Non-pigmented ciliary epithelial cell (primary cell): ENCODE measurements around the gene FLNC.
A peak's percentile ranks its signal among the peaks of the same experiment; 100 is the strongest.

Source experiments
- DNase-seq: peaks from one replicate; pipeline ENCODE4 v3.0.0-alpha.2; 2010; ENCODE audit warnings: low read depth

Gene FLNC

DNA sequence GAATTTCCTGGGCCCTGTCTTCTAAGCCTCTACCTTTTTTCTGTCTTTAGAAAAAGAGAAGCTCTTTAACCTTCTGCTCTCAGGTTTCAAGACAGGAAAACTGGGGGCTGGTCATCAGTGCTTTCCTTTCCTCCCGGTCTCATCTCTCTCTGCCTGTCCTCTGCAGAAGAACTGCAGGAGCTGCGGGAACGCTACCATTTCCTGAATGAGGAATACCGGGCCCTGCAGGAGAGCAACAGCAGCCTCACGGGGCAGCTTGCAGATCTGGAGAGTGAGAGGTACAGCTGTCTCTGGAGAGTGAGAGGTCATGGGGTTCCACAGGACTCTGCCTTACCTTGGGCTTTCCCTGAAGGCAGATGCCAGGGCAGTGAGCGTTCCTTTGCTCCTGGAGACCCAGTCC, 25.7 kb upstream of the FLNC start:
- no peak for DNase-seq

DNA sequence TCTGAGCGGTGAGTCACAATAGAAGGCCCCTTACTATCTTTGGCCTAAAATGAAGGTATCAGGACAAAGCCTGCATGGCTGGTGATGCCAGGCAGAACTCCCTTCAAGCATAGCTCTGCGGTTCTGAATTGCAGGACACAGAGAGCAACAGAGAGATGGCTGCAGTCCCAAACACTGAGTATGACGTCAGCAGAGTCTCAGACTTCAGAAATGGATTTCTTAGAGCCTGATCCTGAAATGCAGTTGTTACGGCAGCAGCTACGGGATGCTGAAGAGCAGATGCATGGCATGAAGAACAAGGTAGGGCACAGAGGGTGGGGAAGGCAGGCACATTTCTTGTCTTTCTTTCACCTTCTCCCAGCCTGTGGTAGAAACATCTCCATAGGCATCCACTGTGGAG, 25.0 kb upstream of the FLNC start:
- no peak for DNase-seq

DNA sequence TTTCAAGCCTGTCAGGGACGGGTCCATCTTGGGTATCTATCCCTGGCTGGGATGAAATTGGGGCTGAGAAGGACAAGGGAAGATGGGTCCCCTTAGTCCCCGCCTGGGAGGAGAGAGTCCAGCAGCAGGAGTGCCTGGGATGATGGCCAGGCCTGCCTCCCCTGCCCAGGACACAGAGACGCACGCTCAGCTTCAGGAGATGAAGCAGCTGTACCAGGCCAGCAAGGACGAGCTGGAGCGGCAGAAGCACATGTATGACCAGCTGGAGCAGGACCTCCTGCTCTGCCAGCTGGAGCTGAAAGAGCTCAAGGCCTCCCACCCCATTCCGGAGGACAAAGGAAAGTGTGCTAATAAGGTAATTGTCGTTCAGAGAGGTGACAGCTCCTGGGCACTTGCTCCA, 23.0 kb upstream of the FLNC start:
- DNase-seq: no peak

- DNase-seq: no peak
These were observed 20.8 kb upstream of the FLNC start for GRCh38 chr7:128809363-128809762.

GRCh38 chr7:128810473-128810872, 19.7 kb upstream of the FLNC start:
- DNase-seq: no peak

- DNase-seq: no peak
These were observed 19.2 kb upstream of the FLNC start for GRCh38 chr7:128810997-128811396.

- DNase-seq: no peak
These were observed 18.4 kb upstream of the FLNC start for GRCh38 chr7:128811631-128812430.

DNA sequence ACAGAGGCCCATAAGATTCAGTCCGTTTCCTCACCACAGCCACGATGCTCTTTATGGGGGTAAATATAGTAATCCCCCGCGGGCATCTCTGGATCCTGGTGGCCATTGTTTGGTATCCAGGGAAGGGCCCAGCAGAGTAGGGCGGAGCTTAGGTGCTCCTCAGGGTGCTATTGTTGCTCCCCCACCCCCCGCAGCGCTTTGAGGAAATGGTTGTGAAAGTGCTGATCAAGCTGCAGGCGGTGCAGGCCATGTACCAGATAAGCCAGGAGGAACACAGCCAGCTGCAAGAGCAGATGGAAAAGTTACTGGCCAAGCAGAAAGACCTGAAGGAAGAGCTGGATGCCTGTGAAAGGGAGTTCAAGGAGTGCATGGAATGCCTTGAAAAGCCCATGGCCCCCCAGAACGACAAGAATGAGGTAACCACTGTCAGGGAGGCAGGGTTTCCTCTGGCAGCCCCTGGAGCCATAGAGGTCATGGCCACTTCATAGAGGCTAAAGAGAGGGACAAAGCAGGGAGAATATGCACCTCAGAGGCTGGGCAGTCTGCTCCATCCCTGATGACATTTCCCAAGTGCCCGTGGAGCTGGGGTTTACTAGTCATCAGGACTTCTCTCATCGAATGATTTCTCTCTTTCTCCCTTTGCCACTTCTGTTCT, 17.6 kb upstream of the FLNC start:
- no peak for DNase-seq

DNA sequence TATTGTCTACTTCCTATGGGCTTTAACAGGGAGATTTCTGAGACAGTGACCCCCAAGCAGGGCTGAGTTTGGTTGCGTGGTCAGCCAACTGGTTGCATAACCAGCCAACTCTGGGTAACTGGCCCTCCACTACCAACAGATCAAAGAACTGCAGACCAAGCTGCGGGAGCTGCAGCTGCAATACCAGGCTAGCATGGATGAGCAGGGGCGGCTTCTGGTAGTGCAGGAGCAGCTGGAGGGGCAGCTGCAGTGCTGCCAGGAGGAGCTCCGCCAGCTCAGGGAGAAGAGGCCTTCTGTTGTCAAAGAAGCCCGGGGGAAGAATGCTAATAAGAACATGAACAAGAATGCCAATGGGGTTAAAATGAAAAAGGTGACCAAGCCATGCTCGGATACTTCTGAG, 15.7 kb upstream of the FLNC start:
- DNase-seq: no peak

GRCh38 chr7:128815289-128815942, 14.8 kb upstream of the FLNC start:
- DNase-seq: no peak

DNA sequence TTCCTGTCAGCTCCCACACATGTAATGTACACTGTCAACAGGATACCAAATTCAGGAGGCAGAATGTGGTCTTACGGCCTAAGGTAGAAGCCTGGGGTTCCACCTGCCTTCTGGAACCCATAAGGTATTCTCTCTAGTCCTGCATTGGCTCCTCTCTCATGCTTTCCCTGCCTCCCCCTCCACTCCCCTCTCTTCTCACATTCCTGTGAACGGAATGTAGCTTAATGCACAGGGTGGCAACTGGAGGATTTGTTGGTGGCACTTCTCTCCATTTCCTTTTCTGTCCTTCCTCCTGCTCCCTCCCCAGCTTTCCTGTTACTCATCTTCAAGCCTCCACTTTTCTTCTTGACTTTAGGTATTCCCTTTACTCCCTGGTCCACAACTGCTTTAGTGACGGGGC, 11.5 kb upstream of the FLNC start:
- no peak for DNase-seq

GRCh38 chr7:128821724-128822123, 8.5 kb upstream of the FLNC start:
- no peak for DNase-seq

- no peak for DNase-seq
These were observed 3.7 kb upstream of the FLNC start for GRCh38 chr7:128826512-128826911.

DNA sequence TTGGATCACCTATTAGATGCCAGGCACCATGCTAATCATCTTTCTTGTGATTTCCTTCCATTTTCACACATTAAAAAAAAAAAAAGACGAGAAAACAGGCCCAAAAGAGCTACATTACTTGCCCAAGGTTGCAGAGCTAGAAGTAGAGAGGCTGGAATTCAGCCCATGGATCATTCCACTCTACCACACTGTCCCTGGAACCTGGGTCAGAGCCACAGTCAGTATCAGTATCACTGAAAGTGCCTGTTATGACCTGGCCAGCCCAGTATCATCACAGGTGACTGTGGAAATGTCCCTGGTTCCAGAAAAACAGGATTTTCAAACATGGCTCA, 3.3 kb upstream of the FLNC start:
- no peak for DNase-seq

DNA sequence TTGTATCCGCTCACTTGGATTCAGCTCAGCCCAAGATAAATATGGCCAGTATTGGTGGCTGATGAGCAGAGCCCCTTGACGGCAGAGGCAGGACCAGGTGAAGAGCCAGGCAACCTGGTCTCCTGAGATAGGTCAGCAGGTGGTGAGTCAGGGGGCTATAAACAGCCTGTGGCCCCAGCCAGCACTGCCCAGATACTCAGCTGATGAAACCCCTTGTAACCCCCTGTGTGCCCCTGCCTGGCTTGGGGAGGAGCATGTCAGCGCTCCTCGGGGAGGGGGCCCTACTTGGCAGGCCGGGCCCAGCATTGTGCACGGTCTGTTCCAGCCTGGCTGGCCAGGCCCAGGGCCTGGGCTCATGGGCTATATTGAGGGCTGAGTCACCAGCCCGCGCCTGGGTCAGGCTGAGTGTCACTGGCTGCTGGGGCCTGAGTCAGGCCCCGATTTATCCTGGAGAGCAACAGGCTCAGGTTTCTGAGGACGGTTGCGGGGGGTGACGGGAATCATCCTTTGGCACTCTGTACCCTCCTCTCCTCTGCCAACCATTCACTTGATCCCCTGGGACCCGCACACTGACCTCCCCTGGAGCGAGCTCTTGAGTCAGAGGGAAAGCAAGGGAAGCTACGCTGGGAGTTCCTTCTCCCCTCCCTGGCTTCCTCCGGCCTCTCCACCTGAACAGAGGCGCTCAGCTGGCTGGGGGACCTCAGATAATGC, 2.8 kb upstream of the FLNC start:
- DNase-seq: no peak

DNA sequence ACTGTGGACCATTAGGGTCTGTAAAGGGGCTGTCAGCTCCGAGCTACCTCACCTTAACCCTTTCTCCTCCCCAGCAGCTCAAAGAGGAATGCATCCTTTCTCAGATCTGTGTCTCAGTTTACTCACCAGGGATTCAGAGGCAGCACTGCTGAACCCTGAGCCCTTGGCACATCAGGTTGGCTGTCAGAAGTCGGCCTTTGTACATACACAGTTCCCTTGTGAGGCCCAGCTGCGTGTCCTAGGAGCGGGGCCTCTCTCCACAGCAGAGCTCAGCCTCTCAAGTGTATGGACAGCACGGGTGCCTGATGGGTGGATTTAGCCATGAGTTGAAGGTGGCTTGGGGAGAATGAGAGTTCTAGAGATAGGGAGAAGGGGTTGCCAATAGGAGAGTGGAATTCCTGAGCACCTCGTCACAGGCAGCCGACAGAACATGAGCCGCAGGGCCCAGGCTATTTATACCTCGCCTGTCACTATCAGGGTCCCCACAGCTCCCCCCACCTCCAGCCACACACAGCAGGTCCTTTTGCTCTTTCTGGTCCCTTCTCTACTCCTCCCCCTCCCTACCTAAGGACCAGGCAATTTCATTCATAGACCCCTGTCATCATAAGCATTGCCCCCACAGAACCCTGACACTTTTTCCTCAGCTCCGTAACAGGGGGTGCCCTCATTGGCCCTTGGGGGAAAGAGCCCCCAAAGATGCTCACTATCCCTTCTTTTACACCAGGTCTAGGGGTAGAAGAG, 2.1 kb upstream of the FLNC start:
- peak; percentile 52 for DNase-seq

DNA sequence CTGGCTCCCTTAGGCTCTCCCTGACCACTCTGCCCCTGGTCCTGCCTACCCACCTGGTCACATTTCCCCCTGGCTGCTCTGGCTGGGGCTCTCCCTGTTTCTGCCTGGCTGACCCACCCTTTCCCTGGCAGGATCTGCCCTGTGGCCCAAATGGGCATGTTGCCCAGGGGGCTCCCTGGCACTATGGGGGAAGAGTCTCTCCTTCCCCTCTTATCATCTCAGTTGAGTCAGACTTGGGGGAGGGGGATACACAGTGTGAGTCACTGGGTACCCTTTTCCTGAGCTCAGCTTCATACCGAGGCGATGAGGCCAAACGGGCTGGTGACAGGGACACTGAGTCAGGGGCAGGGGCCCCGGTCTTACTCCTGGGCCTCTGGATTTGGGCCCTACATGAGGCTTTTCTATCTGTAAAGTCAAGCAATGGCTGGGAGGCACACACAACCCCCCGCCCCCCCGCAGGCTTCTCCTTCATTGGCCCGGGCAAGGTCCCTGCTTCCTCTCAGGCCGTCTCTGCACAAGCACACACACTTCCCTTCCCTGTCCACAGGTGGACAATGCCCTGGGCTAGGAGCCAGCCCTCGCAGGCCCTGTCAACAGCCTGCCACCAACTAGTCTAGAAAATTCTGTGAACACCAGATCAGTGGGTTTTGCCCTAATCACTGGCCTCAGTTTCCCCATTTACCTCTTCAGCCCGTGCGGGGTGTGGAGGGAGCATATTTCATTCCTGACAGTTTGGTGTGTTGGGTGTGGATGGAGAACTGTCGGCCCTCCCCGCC, 627 bp upstream of the FLNC start:
- DNase-seq: no peak

- DNase-seq: no peak
These were observed 1.2 kb downstream of the FLNC start for GRCh38 chr7:128831178-128831993.

GRCh38 chr7:128831994-128832879, 2.0 kb downstream of the FLNC start:
- no peak for DNase-seq

GRCh38 chr7:128832880-128833147, 2.6 kb downstream of the FLNC start:
- no peak for DNase-seq
